Astrocyte of the cerebellum (primary cell): ENCODE measurements around the gene NSUN7.
A peak's percentile ranks its signal among the peaks of the same experiment; 100 is the strongest.

ENCODE experiments used
- DNase-seq: peaks from one replicate; pipeline ENCODE4 v3.0.0-alpha.2; 2011; ENCODE audit warnings: low read depth
- H3K4me3 ChIP-seq: 2 replicates; pipeline ENCODE4 v1.5.1; 2011; ENCODE audit warnings: mild to moderate bottlenecking, low read depth, low read length, moderate library complexity
- CTCF ChIP-seq: IDR thresholded peaks from 2 replicates; pipeline ENCODE4 v1.5.1; 2012; ENCODE audit warnings: low read length, low read depth, moderate library complexity, mild to moderate bottlenecking; ENCODE audit errors: missing control alignments
- in situ Hi-C: cut with HindIII; loops from 2 replicates; pipeline ENCODE4 v1.10.0; 2017; ENCODE audit warnings: low sequenced_read_pairs

Gene NSUN7

GRCh38 chr4:40731792-40732245 lies 17.9 kb upstream of the NSUN7 start:
- in situ Hi-C loops, result no loop called here
- no peak overlapping the region for H3K4me3 ChIP-seq
- TF ChIP-seq CTCF, result no peak
- DNase-seq, result no peak

- no peak for DNase-seq
- in situ Hi-C loops, result no loop called here
- TF ChIP-seq CTCF, result no peak
- H3K4me3 ChIP-seq, result no peak overlapping the region
Measured at GRCh38 chr4:40733752-40734151, 16.0 kb upstream of the NSUN7 start.

DNA sequence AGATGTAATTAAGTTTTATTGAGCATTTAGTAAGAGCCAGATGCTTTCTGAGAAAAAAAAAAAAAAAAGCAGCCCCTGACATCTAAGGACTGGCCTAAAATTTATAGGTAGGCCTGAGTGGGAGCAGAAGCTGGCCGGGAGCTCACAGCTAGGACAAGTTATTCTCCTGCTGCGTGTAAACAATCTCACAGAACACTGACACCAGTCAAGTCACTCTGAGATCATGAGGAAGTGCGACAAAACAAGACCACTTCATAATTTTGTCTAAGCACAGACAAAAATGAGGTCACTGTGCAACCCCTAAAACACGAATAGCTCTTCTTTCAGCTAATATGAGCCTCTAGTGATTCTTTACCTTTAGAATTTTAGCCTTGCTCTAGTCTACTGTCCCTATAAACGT lies 15.3 kb upstream of the NSUN7 start:
- DNase-seq, result no peak
- in situ Hi-C loops, result no loop called here
- H3K4me3 ChIP-seq, result no peak overlapping the region
- TF ChIP-seq CTCF, result no peak

GRCh38 chr4:40736910-40737309 lies 12.8 kb upstream of the NSUN7 start:
- TF ChIP-seq CTCF, result peak; percentile 32
- DNase-seq, result peak; percentile 28
- in situ Hi-C loops, result no loop called here
- no peak overlapping the region for H3K4me3 ChIP-seq

DNA sequence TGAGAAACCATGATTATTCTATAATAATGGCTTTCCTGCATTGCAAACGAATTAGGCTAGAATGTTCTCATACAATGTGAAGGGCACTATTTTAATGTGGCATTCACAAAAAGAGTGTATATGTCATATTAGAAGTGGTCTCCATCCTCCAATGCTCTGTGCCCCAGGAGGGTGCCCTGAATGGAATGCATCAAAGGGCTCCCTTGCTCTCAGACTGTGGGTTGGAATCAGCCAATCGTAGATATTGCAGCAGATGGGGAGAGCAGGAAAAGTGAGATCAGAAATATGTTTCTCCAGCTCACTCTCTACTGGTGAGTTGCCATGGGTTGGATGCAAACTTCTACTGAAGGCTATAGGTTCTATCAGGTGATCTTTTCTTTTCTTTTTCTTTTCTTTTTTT lies 11.9 kb upstream of the NSUN7 start:
- TF ChIP-seq CTCF, result no peak
- in situ Hi-C loops, result no loop called here
- no peak for DNase-seq
- H3K4me3 ChIP-seq, result no peak overlapping the region

DNA sequence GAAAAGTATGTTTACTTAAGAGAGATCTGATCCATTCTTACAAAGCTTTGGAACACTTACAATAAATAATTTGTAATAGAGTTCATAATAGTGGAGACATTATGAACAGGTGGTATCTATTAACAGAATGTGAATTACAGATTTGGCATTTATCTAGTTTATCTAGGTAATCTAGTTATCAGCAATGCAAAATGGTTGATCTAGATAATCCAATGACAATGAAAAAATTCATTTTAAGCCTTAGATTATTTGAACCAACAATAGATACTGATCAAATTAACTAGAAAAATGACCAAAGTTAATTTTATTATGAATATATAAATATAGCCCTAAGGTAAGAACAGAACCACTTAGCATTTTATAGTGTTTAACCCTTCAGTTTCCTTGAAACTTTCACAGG lies 10.4 kb upstream of the NSUN7 start:
- H3K4me3 ChIP-seq, result no peak overlapping the region
- DNase-seq, result no peak
- in situ Hi-C loops, result no loop called here
- TF ChIP-seq CTCF, result no peak

GRCh38 chr4:40744218-40744617 lies 5.5 kb upstream of the NSUN7 start:
- in situ Hi-C loops, result loop anchor here (5.0 kb wide), 1 partner anchor 98 kb away; no protein-coding TSS in a partner anchor
- DNase-seq, result no peak
- no peak for TF ChIP-seq CTCF

More at GRCh38 chr4:40744218-40744617, 5.5 kb upstream of the NSUN7 start:
- H3K4me3 ChIP-seq, result no peak overlapping the region
